Measurements from ENCODE around the gene SZT2. TPM values are rescaled to one million over a fixed set of nuclear protein-coding genes. Genes with fewer than 3 reads are reported as not detected.
"Not testable (repeated sequence)": the region's sequence is repeated elsewhere in the genome, so short reads cannot be mapped to it uniquely, and the experiment has no call there.

SZT2 gene
- total RNA-seq, 1 donor from 2014 or later, result 139 TPM

- intact Hi-C loops (cut with micrococcal nuclease), result no loop called here
- Mint-ChIP-seq H3K27ac (no peak overlapping the region), H3K4me3 (no peak overlapping the region), H3K4me1 (peaks cover 2% of the 10 kb centered on the region), H3K27me3 (no peaks in the 10 kb centered on the region), H3K36me3 (ENCODE audit: low read depth) (peaks cover 78% of the 10 kb centered on the region), H3K9me3 (no peaks in the 10 kb centered on the region)
- TF ChIP-seq CTCF (IDR thresholded peaks at IDR 0.05), result no peak
- ChIA-PET CTCF (no interaction called here), POLR2A (no interaction called here)
- DNase-seq (no peak), ATAC-seq (ENCODE audit: low read depth) (no peak)
These were observed 15.6 kb downstream of the SZT2 start for GRCh38 chr1:43405219-43405875.

GRCh38 chr1:43405876-43406234, 16.2 kb downstream of the SZT2 start:
- POLR2A ChIA-PET, result no interaction called here
- H3K27ac Mint-ChIP-seq, result no peak overlapping the region
- CTCF ChIA-PET, result no interaction called here

GRCh38 chr1:43410571-43410970, 20.9 kb downstream of the SZT2 start:
- DNase-seq (no peak), ATAC-seq (ENCODE audit: low read depth) (no peak)
- CTCF ChIA-PET, result no interaction called here
- POLR2A ChIA-PET, result no interaction called here
- H3K9me3 Mint-ChIP-seq, result no peaks in the 10 kb centered on the region
- intact Hi-C loops (cut with micrococcal nuclease), result loop anchor here (5.0 kb wide), 1 partner anchor 333 kb away; no protein-coding TSS in a partner anchor
- no peak overlapping the region for H3K4me3 Mint-ChIP-seq
- H3K36me3 Mint-ChIP-seq (ENCODE audit: low read depth), result peaks cover 66% of the 10 kb centered on the region
- TF ChIP-seq CTCF (IDR thresholded peaks at IDR 0.05), result no peak
- H3K4me1 Mint-ChIP-seq, result no peaks in the 10 kb centered on the region
- no peak overlapping the region for H3K27ac Mint-ChIP-seq
- H3K27me3 Mint-ChIP-seq, result no peaks in the 10 kb centered on the region

More at GRCh38 chr1:43405876-43406234, 16.2 kb downstream of the SZT2 start:
- no peaks in the 10 kb centered on the region for H3K9me3 Mint-ChIP-seq
- peaks cover 2% of the 10 kb centered on the region for H3K4me1 Mint-ChIP-seq
- ATAC-seq (ENCODE audit: low read depth) (no peak), DNase-seq (no peak)
- no peak for TF ChIP-seq CTCF (IDR thresholded peaks at IDR 0.05)
- H3K27me3 Mint-ChIP-seq, result no peaks in the 10 kb centered on the region
- intact Hi-C loops (cut with micrococcal nuclease), result no loop called here
- no peak overlapping the region for H3K4me3 Mint-ChIP-seq
- H3K36me3 Mint-ChIP-seq (ENCODE audit: low read depth), result peaks cover 82% of the 10 kb centered on the region

- H3K36me3 Mint-ChIP-seq (ENCODE audit: low read depth), result peaks cover 44% of the 10 kb centered on the region
- POLR2A ChIA-PET; H3K27ac Mint-ChIP-seq; H3K27me3 Mint-ChIP-seq; ATAC-seq (ENCODE audit: low read depth); H3K4me1 Mint-ChIP-seq; DNase-seq; H3K9me3 Mint-ChIP-seq; H3K4me3 Mint-ChIP-seq: not testable (repeated sequence)
- intact Hi-C loops (cut with micrococcal nuclease), result loop anchor here (5.0 kb wide), 1 partner anchor 336 kb away; no protein-coding TSS in a partner anchor
- CTCF ChIA-PET, result interaction anchor here (1.6 to 5.2 kb wide), 6 partner anchors 23 to 216 kb away, joined by 6 to 147 read pairs (median 10); partner anchors contain the start of genes ELOVL1, MED8 and SZT2
These were observed 23.7 kb downstream of the SZT2 start for GRCh38 chr1:43413426-43413825.

DNA sequence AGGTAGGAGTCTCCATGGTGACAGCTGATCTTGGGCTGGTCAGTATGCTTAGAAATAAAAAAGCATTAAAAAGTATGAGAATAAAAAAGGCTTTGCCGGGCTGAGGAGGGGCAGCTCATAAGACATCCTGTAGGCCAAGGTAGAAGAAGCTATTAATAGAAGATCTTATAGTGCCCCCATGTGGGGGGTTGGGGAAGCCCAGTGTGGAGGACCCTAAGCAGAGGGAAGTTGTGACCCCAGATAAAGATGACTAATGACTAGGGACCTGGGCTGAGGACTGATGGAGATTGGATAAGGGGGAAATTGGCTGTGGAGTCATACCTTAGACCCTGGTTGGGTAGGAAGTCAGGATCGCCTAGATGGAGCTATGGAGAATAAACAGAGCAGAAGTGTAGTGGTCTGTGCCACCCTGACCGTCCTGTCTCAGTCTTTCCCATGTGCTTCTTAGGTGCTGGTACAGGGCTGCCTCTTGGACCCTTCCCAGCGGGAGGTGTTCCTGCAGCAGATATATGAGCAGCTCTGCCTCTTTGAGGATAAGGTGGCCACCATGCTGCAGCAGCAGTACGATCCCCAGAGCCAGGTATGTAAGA, 25.0 kb downstream of the SZT2 start:
- Mint-ChIP-seq H3K27me3 (no peaks in the 10 kb centered on the region), H3K27ac (no peak overlapping the region), H3K36me3 (ENCODE audit: low read depth) (peaks cover 31% of the 10 kb centered on the region), H3K4me1 (no peaks in the 10 kb centered on the region), H3K4me3 (no peak overlapping the region), H3K9me3 (no peaks in the 10 kb centered on the region)
- peak; percentile 96 for ATAC-seq (ENCODE audit: low read depth)
- POLR2A ChIA-PET, result interaction anchor here (0.6 to 2.0 kb wide), 5 partner anchors 47 to 490 kb away, joined by 4 to 14 read pairs (median 6); partner anchors contain the start of genes CDC20 and ELOVL1
- peak; percentile 19 for TF ChIP-seq CTCF (IDR thresholded peaks at IDR 0.05)
- intact Hi-C loops (cut with micrococcal nuclease), result loop anchor here (1.0 to 5.0 kb wide), 3 partner anchors 175 to 337 kb away; no protein-coding TSS in a partner anchor
- CTCF ChIA-PET, result interaction anchor here (0.7 to 5.2 kb wide), 18 partner anchors 11 to 501 kb away, joined by 3 to 147 read pairs (median 6); partner anchors contain the start of genes ELOVL1, MED8 and SZT2
- DNase-seq, result peak; percentile 31
